Fibroblast of lung (primary cell): ENCODE data around the gene DAB1. TPM values are rescaled to one million over a fixed set of nuclear protein-coding genes. Genes with fewer than 3 reads are reported as not detected.
A peak's percentile ranks its signal among the peaks of the same experiment; 100 is the strongest.

Experiments used
- DNase-seq, 2 donors: peaks; one replicate each; pipeline versions ENCODE4 v3.0.0 to v3.0.0-alpha.2; 2010; ENCODE audit warnings: low read depth in 2 of 2
- H2AFZ ChIP-seq: 2 replicates; pipeline ENCODE4 v1.5.1; 2012; ENCODE audit warnings: low read length, control low read depth, inconsistent platforms
- H3K27ac ChIP-seq: 2 replicates; pipeline ENCODE4 v1.5.1; 2011; ENCODE audit warnings: low read length, control low read depth; ENCODE audit not compliant: insufficient read depth
- H3K27me3 ChIP-seq: 2 replicates; pipeline ENCODE4 v1.5.1; 2011; ENCODE audit warnings: mild to moderate bottlenecking, low read length; ENCODE audit not compliant: control insufficient read depth, insufficient read depth
- H3K36me3 ChIP-seq: 2 replicates; pipeline ENCODE4 v1.5.1; 2011; ENCODE audit warnings: low read length; ENCODE audit not compliant: control insufficient read depth, insufficient read depth
- H3K4me1 ChIP-seq: 2 replicates; pipeline ENCODE4 v1.5.1; 2011; ENCODE audit warnings: low read length; ENCODE audit not compliant: control insufficient read depth, insufficient read depth; ENCODE audit errors: extremely low read depth
- H3K4me2 ChIP-seq: 2 replicates; pipeline ENCODE4 v1.5.1; 2011; ENCODE audit warnings: low read length, control low read depth; ENCODE audit not compliant: insufficient read depth; ENCODE audit errors: extremely low read depth
- H3K4me3 ChIP-seq, 4 experiments: fragments of 200-600 bp in 1 of 4; sonication (generic) in 1 of 4; replicated peaks in 1 of 4; 2 replicates each; pipeline ENCODE4 v1.5.1; 2011 to 2016; ENCODE audit warnings: low read length in 4 of 4, low read depth in 3 of 4, mild to moderate bottlenecking in 3 of 4, control low read depth in 2 of 4, inconsistent platforms in 1 of 4, mixed read lengths in 1 of 4; ENCODE audit not compliant: insufficient read depth in 1 of 4; ENCODE audit errors: control extremely low read depth in 1 of 4
- H3K79me2 ChIP-seq: 2 replicates; pipeline ENCODE4 v1.5.1; 2012; ENCODE audit warnings: mild to moderate bottlenecking, low read length, inconsistent platforms; ENCODE audit not compliant: control insufficient read depth, insufficient read depth
- H3K9ac ChIP-seq: 2 replicates; pipeline ENCODE4 v1.5.1; 2011; ENCODE audit warnings: mild to moderate bottlenecking, low read length, control low read depth; ENCODE audit not compliant: insufficient read depth
- H3K9me3 ChIP-seq: 2 replicates; pipeline ENCODE4 v1.5.1; 2012; ENCODE audit warnings: low read depth, low read length; ENCODE audit not compliant: control insufficient read depth, insufficient read depth
- H4K20me1 ChIP-seq: 2 replicates; pipeline ENCODE4 v1.5.1; 2011; ENCODE audit warnings: low read length; ENCODE audit not compliant: control insufficient read depth, insufficient read depth; ENCODE audit errors: extremely low read depth
- EZH2 ChIP-seq: IDR thresholded peaks from 2 replicates; pipeline ENCODE4 v1.5.1; 2012; ENCODE audit warnings: low read length, control low read depth, mild to moderate bottlenecking; ENCODE audit errors: missing control alignments
- polyA plus RNA-seq, 2 donors: library from polyadenylated mRNA; depleted of rRNA in 1 of 2; stranded (reverse) in 1 of 2; unstranded in 1 of 2; fragments of >200 nt; gene quantifications; 2 replicates each; pipeline ENCODE4 v1.2.1, GENCODE V29; 2011 to 2012; ENCODE audit warnings: missing spikeins in 1 of 2
- total RNA-seq: library from RNA; depleted of rRNA; stranded (reverse); fragments of >200 nt; gene quantifications from 2 replicates; pipeline ENCODE4 v1.2.1, GENCODE V29; 2014
- TF ChIP-seq, protein P1 (sequence below), 2 donors: IDR thresholded peaks in 1 of 2; conservative IDR thresholded peaks in 1 of 2; 1 replicate in 1 of 2; 2 replicates in 1 of 2; pipeline ENCODE4 v1.5.1; 2011 to 2012; ENCODE audit warnings: low read length in 2 of 2, control low read depth in 1 of 2, inconsistent platforms in 1 of 2, low read depth in 1 of 2, mild to moderate bottlenecking in 1 of 2

Gene DAB1
- total and polyA plus RNA-seq, 2 donors (not counting 1 experiment from before 2014, with no cell fraction given) = 0.17 to 2.0 TPM

DNA sequence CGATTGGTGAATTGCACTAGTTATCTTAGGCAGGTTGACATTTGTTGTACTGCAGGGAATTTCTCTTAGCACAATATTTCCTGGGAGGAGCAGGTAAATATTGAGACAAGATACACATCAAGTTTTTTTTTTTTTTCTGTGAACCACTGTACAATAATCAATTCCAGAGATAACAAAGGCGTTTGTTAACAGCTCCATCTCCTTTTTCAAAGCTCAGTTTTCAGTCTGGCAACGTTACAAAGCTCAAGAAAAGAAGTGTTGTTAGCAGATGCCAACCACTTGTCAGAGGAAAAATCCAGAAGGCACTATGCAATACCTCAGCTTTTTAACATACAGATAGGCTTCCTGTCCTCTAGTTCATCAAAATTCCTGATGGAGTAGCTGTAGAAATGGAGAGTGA is 40.9 kb upstream of the DAB1 start:
- H3K79me2 ChIP-seq = no peaks in the 10 kb centered on the region
- no peak overlapping the region for H3K9ac ChIP-seq
- no peak overlapping the region for H3K27ac ChIP-seq
- H3K9me3 ChIP-seq = no peaks in the 10 kb centered on the region
- H4K20me1 ChIP-seq = no peaks in the 10 kb centered on the region
- H3K4me1 ChIP-seq = peaks cover 6% of the 10 kb centered on the region
- no peak for DNase-seq
- H3K4me3 ChIP-seq = no peak overlapping the region
- no peaks in the 10 kb centered on the region for H3K27me3 ChIP-seq
- TF ChIP-seq, protein P1, sequence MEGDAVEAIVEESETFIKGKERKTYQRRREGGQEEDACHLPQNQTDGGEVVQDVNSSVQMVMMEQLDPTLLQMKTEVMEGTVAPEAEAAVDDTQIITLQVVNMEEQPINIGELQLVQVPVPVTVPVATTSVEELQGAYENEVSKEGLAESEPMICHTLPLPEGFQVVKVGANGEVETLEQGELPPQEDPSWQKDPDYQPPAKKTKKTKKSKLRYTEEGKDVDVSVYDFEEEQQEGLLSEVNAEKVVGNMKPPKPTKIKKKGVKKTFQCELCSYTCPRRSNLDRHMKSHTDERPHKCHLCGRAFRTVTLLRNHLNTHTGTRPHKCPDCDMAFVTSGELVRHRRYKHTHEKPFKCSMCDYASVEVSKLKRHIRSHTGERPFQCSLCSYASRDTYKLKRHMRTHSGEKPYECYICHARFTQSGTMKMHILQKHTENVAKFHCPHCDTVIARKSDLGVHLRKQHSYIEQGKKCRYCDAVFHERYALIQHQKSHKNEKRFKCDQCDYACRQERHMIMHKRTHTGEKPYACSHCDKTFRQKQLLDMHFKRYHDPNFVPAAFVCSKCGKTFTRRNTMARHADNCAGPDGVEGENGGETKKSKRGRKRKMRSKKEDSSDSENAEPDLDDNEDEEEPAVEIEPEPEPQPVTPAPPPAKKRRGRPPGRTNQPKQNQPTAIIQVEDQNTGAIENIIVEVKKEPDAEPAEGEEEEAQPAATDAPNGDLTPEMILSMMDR (conservative IDR thresholded peaks at IDR 0.05 in 1 of 2, IDR thresholded peaks at IDR 0.05 in 1 of 2; ENCODE audit: low read depth in 1 of 2, low read length in 2 of 2) = no peak
- TF ChIP-seq EZH2 = no peak
- H3K36me3 ChIP-seq = no peaks in the 10 kb centered on the region
- H2AFZ ChIP-seq = no peak overlapping the region
- H3K4me2 ChIP-seq = no peak overlapping the region

DNA sequence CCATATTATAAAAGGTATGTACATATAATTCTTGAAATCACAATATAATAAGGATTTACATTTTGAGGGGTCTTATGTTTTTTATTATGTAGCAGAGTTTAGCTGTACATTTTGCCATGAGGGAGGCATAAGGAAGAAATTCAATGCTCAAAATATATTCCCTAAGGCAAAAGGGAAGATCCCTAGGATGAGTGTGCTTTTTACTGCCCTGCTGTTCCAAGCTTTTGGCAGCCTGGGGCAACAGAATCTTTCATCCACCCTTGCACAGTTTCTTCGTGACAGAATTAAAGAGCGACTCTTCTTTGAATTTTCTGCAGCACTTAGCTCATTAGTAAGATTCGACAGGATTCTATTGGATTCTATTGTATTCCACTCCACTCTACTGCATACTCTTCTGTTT is 39.5 kb upstream of the DAB1 start:
- no peak for DNase-seq
- no peak for TF ChIP-seq EZH2
- TF ChIP-seq, protein P1 (conservative IDR thresholded peaks at IDR 0.05 in 1 of 2, IDR thresholded peaks at IDR 0.05 in 1 of 2; ENCODE audit: low read depth in 1 of 2, low read length in 2 of 2) = no peak

GRCh38 chr1:57461405-57461804 is 37.5 kb upstream of the DAB1 start:
- H3K36me3 ChIP-seq = no peaks in the 10 kb centered on the region
- peak overlapping the region; percentile 9 for H3K4me2 ChIP-seq
- no peaks in the 10 kb centered on the region for H4K20me1 ChIP-seq
- H3K4me1 ChIP-seq = no peaks in the 10 kb centered on the region
- no peak overlapping the region for H2AFZ ChIP-seq
- H3K79me2 ChIP-seq = no peaks in the 10 kb centered on the region
- no peaks in the 10 kb centered on the region for H3K27me3 ChIP-seq
- TF ChIP-seq EZH2 = no peak
- TF ChIP-seq, protein P1 (conservative IDR thresholded peaks at IDR 0.05 in 1 of 2, IDR thresholded peaks at IDR 0.05 in 1 of 2; ENCODE audit: low read depth in 1 of 2, low read length in 2 of 2) = no peak
- DNase-seq = no peak
- no peak overlapping the region for H3K27ac ChIP-seq
- H3K9ac ChIP-seq = no peak overlapping the region
- no peaks in the 10 kb centered on the region for H3K9me3 ChIP-seq
- no peak overlapping the region for H3K4me3 ChIP-seq

More for the DNA sequence above, 39.5 kb upstream of the DAB1 start:
- no peak overlapping the region for H3K9ac ChIP-seq
- no peak overlapping the region for H3K4me3 ChIP-seq
- no peaks in the 10 kb centered on the region for H3K36me3 ChIP-seq
- H3K4me2 ChIP-seq = no peak overlapping the region
- H3K9me3 ChIP-seq = no peaks in the 10 kb centered on the region
- no peak overlapping the region for H2AFZ ChIP-seq
- H3K4me1 ChIP-seq = no peaks in the 10 kb centered on the region
- H3K27me3 ChIP-seq = no peaks in the 10 kb centered on the region
- H3K27ac ChIP-seq = no peak overlapping the region
- no peaks in the 10 kb centered on the region for H3K79me2 ChIP-seq
- no peaks in the 10 kb centered on the region for H4K20me1 ChIP-seq
